ENCODE measurements around the gene HSD17B4.
"Not testable (repeated sequence)": the region's sequence is repeated elsewhere in the genome, so short reads cannot be mapped to it uniquely, and the experiment has no call there.

HSD17B4 gene

DNA sequence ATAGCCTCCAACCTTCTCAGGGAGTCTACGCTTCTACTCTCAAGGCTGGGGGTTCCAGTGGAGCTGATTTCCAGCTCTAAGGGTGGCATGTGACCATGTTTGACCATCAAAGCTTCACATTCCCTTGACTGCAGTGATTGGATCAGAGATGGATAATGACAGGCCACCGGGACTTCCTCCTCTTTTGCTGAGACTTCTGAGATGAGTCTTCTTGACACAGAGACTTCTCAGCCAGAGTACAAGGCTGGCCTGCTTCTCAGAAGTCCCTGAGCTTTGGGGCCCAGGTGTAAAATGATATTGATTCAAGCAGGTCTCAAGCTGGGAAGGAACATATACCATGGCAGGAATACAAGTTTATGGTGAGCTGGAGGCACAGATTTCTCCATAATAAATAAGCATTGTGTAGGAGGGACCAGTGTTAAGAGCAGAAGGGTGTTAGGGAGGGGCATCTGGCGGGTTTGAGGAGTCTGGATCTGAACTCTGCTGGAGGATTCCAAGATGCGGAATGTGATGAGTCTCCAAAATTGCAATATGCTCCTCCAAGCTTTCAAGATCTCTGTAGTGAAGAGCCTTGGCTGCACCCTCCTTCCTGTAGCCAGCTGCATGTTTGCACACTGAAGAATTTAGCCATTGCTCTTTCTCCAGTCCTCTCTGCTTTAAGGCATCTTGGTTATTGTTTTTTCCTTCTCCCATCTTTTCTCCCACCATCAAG is 41.7 kb upstream of the HSD17B4 start:
- in situ Hi-C loops (cut with HindIII; ENCODE audit: low sequenced_read_pairs) = no loop called here
- DNase-seq (ENCODE audit: low read depth, low spot score) = no peak
- H3K4me3 ChIP-seq (ENCODE audit: low read depth, low read length) = no peak overlapping the region
- TF ChIP-seq, protein P1, sequence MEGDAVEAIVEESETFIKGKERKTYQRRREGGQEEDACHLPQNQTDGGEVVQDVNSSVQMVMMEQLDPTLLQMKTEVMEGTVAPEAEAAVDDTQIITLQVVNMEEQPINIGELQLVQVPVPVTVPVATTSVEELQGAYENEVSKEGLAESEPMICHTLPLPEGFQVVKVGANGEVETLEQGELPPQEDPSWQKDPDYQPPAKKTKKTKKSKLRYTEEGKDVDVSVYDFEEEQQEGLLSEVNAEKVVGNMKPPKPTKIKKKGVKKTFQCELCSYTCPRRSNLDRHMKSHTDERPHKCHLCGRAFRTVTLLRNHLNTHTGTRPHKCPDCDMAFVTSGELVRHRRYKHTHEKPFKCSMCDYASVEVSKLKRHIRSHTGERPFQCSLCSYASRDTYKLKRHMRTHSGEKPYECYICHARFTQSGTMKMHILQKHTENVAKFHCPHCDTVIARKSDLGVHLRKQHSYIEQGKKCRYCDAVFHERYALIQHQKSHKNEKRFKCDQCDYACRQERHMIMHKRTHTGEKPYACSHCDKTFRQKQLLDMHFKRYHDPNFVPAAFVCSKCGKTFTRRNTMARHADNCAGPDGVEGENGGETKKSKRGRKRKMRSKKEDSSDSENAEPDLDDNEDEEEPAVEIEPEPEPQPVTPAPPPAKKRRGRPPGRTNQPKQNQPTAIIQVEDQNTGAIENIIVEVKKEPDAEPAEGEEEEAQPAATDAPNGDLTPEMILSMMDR (IDR thresholded peaks at IDR 0.05; ENCODE audit: low read depth, low read length) = no peak

DNA sequence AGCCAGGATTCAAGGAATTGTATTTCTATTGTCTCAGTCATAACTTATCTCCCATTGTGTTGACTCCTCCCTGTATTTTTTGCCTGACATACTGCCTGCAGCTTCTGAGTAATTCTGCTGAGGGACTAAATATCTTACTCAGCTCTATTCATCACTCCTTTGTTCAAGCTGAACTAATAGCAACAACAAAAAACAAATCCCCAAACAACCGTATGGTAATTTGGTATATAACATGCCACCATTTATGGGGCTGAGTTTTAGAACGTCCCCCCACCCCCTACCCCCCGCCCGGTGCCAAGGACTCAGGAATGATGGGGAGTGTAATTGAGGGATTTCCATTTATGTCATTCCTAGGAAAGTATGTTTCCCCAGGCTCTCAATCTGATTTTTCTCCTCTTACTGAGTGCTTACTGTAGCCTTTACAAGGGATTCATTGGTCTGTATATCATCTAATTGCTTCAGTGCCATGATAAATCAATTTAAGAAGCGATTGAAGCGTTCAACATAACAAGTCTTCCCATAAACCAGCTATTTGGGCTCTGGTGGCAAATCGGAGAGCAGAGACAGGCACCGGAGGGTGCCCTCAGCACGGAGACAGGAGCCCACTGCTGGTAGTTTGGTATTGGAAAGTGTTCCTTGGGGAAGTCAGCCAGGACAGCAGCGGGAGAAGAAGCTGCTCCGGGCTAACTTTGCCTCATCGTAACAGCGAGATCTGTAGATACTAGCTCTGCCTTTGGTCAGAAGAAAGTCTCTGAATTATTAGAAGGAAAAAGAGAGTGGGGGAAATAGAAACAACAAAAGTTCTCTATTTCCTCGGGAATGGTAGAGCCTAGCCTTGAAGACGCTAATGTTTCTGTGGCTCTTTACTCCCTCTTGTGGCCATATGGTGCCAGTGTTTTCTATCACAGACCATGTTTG is 40.7 kb upstream of the HSD17B4 start:
- TF ChIP-seq, protein P1 (IDR thresholded peaks at IDR 0.05; ENCODE audit: low read depth, low read length) = peak; percentile 80
- in situ Hi-C loops (cut with HindIII; ENCODE audit: low sequenced_read_pairs) = no loop called here
- H3K4me3 ChIP-seq (ENCODE audit: low read depth, low read length) = peak overlapping the region; percentile 54
- peak; percentile 82 for DNase-seq (ENCODE audit: low read depth, low spot score)

DNA sequence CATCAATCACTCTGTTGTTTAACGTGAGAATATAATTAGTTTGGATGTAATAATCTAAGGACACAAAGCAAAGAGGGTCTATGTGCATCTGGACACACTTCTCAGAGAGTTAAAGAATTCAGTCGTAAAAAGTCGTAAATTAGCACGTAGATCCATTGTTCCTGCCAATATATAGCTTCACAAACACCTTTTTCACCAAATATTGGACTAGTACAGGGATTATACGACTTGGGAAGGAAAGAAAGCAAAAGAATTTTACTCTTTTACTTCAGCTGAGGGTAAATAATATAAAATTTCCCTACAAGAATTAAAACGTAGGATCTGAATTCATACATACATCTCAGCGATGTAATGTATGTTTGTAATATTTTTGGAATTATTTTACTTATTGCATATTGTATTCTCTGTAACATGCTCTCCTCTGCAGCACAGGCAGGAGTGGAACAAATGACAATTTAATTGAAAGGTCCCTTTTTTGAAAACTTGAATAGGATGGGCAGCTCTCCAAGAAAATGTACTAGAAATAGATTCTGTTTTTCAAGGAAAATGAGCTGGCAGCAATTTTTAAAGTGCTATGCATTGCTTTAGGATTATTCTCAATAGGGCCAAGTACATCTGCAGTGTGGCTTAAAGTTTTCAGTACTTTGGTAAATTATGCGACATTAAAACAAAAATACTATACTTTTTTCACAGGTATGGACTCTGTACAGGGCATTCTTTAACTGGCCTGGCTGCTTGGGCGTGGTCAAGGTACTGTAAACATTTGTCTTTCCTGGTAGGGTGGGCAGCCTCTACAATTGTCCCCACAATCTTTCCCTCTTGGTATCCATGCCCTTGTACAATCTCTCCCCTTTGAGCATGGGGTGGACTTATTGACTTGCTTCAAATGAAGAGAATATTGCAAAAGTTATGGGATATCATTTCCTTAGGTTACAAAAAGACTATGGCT is 39.7 kb upstream of the HSD17B4 start:
- DNase-seq (ENCODE audit: low read depth, low spot score) = no peak
- H3K4me3 ChIP-seq (ENCODE audit: low read depth, low read length) = peak overlapping the region; percentile 54

DNA sequence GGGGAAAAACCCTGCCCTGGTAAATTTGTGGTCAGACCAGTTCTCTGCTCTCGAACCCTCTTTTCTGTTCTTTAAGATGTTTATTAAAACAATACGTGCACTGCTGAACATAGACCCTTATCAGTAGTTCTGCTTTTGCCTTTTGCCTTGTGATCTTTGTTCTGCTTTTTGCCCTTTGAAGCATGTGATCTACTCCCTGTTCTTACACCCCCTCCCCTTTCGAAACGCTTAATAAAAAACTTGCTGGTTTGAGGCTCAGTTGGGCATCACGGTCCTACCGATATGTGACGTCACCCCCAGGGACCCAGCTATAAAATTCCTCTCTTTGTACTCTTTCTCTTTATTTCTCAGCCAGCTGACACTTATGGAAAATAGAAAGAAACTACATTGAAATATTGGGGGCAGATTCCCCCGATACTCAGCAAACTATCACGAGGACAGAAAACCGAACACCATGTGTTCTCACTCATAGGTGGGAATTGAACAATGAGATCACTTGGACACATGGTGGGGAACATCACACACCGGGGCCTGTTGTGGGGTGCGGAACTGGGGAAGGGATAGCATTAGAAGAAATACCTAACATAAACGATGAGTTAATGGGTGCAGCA is 38.1 kb upstream of the HSD17B4 start:
- in situ Hi-C loops (cut with HindIII; ENCODE audit: low sequenced_read_pairs); H3K4me3 ChIP-seq (ENCODE audit: low read depth, low read length); DNase-seq (ENCODE audit: low read depth, low spot score): not testable (repeated sequence)

More for the DNA sequence above, 39.7 kb upstream of the HSD17B4 start:
- in situ Hi-C loops (cut with HindIII; ENCODE audit: low sequenced_read_pairs) = no loop called here
- TF ChIP-seq, protein P1 (IDR thresholded peaks at IDR 0.05; ENCODE audit: low read depth, low read length) = no peak

DNA sequence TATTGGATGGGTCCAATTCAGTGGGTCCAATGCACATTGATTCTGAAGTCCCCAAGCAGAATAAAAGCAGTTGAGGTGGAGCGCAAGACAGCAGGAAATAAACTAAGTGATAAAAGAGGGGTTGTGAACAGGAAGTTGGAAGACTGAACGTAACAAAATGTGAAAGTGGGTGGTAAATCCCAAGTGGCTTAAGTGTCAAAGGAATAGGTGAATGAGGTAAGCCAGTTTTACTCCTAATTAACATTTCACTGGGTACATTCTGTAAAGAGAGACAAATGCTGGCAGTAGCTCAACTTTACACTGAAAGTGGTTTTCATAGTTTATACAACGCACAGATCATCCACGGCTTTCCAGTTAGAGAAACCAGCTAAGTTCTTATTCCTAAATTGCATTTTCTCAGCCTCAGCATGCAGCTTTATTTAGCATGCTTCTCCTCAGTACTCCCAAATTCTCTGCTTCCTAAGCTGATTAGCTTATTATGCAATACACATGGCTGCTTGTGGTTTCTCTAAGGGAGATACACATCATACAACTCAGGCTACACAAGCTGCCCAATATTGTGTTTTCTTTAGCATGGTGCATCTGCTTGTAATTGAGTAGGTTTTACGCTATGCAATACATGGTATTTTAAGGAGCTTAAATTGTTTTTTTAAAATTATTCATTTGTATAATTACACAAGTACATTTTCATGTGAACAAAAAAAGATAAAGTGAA is 34.2 kb upstream of the HSD17B4 start:
- in situ Hi-C loops (cut with HindIII; ENCODE audit: low sequenced_read_pairs) = no loop called here
- DNase-seq (ENCODE audit: low read depth, low spot score) = peak; percentile 65
- no peak overlapping the region for H3K4me3 ChIP-seq (ENCODE audit: low read depth, low read length)
- TF ChIP-seq, protein P1 (IDR thresholded peaks at IDR 0.05; ENCODE audit: low read depth, low read length) = no peak

DNA sequence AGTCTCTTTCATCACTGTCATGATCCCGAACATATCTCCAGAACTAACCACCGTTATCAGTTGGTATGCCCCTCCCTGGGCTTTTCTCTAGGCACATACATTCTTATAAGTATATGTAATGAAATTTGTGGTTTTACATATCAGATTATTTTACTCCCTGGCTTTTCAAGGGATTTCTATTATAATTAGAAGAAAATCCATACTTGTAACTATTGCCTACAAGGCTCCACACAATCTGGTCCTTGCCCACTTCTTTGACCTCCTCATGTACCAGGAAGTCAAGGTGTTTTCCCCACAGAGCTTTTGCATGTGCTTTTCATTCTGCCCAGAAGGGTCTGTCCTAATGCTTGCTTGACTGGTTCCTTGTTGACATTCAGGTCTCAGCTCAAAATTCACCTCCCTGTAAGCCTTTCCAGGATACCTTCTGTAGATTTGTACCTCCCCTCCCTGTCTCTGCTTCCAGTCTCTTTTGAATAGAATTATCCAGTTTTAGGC is 33.6 kb upstream of the HSD17B4 start:
- DNase-seq (ENCODE audit: low read depth, low spot score) = no peak
- in situ Hi-C loops (cut with HindIII; ENCODE audit: low sequenced_read_pairs) = no loop called here
- H3K4me3 ChIP-seq (ENCODE audit: low read depth, low read length) = no peak overlapping the region
- TF ChIP-seq, protein P1 (IDR thresholded peaks at IDR 0.05; ENCODE audit: low read depth, low read length) = no peak
